GM18505 (cell line): ENCODE data around the gene PRG3.

Source experiments
- ATAC-seq: cut with Tn5 transposase; IDR thresholded peaks from one replicate; pipeline ENCODE4 v1.9.1; 2021; ENCODE audit not compliant: unreplicated experiment
- POLR2A ChIP-seq: IDR thresholded peaks from 4 replicates; pipeline ENCODE4 v1.6.1; 2011; ENCODE audit warnings: borderline replicate concordance; ENCODE audit not compliant: insufficient read depth, insufficient read length; ENCODE audit errors: extremely low read depth

PRG3 gene

GRCh38 chr11:57419146-57419545, 38.2 kb upstream of the PRG3 start:
- ATAC-seq = no peak
- no peak for TF ChIP-seq POLR2A

- no peak for ATAC-seq
- TF ChIP-seq POLR2A = no peak
Measured at GRCh38 chr11:57418131-57418530, 37.2 kb upstream of the PRG3 start.

GRCh38 chr11:57417056-57417455, 36.1 kb upstream of the PRG3 start:
- no peak for TF ChIP-seq POLR2A

GRCh38 chr11:57416436-57416835, 35.5 kb upstream of the PRG3 start:
- no peak for TF ChIP-seq POLR2A
- no peak for ATAC-seq

More at GRCh38 chr11:57417056-57417455, 36.1 kb upstream of the PRG3 start:
- no peak for ATAC-seq

GRCh38 chr11:57414612-57415212, 33.8 kb upstream of the PRG3 start:
- TF ChIP-seq POLR2A = no peak
- no peak for ATAC-seq

GRCh38 chr11:57413681-57414080, 32.7 kb upstream of the PRG3 start:
- no peak for ATAC-seq
- TF ChIP-seq POLR2A = no peak

- ATAC-seq = no peak
- no peak for TF ChIP-seq POLR2A
Measured at GRCh38 chr11:57410287-57410686, 29.3 kb upstream of the PRG3 start.

GRCh38 chr11:57409321-57410100, 28.6 kb upstream of the PRG3 start:
- TF ChIP-seq POLR2A = no peak
- ATAC-seq = no peak

- TF ChIP-seq POLR2A = no peak
- no peak for ATAC-seq
Measured at GRCh38 chr11:57408771-57409170, 27.8 kb upstream of the PRG3 start.

GRCh38 chr11:57407941-57408475, 27.1 kb upstream of the PRG3 start:
- TF ChIP-seq POLR2A = no peak
- ATAC-seq = no peak

- ATAC-seq = no peak
- TF ChIP-seq POLR2A = no peak
Measured at GRCh38 chr11:57407010-57407920, 26.3 kb upstream of the PRG3 start.

- ATAC-seq = peak; percentile 79
- peak; percentile 22 for TF ChIP-seq POLR2A
Measured at GRCh38 chr11:57406337-57406904, 25.5 kb upstream of the PRG3 start.
